ENCODE data around the gene CGN.

Gene CGN

DNA sequence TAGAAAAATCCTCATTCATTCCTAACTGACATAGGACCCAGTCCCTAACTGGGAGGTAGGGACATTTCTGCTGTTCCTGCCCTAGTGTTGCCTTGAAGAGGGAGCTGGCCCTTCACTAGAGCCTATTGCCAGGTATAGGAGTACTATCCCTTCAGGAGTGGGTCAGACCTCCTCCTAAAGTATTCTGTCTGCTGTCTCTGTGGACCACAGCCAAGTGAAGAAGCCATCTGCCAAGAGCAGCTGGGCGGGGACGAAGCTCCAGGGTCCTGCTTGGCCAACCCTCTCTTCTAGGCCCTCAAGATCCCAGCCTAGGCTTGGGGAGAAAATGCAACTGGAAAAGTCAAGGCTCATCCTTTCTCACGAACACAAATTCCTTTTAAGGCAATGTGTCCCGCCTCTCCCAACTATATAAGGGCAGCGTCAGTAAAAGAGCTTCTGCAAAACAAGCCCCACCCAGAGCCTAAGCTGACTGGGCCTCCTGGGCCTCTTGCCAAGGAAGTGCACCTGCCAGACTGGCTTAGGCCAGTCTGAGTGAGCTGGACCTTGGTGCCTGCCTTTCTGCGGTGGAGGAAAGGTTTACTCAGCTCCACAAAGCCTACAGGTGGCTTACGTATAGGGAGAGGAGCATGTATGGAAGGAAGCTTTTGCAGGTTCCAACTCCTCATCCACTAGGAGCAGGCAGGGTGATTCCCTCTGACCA, 28.3 kb downstream of the CGN start:
- H3K4me1 ChIP-seq (ENCODE audit: control insufficient read depth in 1 of 2, insufficient read depth in 2 of 2, low read length in 2 of 2): peaks cover 3 to 19% of the 10 kb centered on the region in 2 donors
- peak overlapping the region; percentile 96 for H3K27ac ChIP-seq (ENCODE audit: low read length)
- peak overlapping the region; percentile 79 to 80 for H3K4me3 ChIP-seq (ENCODE audit: low read depth in 1 of 2, low read length in 2 of 2)

DNA sequence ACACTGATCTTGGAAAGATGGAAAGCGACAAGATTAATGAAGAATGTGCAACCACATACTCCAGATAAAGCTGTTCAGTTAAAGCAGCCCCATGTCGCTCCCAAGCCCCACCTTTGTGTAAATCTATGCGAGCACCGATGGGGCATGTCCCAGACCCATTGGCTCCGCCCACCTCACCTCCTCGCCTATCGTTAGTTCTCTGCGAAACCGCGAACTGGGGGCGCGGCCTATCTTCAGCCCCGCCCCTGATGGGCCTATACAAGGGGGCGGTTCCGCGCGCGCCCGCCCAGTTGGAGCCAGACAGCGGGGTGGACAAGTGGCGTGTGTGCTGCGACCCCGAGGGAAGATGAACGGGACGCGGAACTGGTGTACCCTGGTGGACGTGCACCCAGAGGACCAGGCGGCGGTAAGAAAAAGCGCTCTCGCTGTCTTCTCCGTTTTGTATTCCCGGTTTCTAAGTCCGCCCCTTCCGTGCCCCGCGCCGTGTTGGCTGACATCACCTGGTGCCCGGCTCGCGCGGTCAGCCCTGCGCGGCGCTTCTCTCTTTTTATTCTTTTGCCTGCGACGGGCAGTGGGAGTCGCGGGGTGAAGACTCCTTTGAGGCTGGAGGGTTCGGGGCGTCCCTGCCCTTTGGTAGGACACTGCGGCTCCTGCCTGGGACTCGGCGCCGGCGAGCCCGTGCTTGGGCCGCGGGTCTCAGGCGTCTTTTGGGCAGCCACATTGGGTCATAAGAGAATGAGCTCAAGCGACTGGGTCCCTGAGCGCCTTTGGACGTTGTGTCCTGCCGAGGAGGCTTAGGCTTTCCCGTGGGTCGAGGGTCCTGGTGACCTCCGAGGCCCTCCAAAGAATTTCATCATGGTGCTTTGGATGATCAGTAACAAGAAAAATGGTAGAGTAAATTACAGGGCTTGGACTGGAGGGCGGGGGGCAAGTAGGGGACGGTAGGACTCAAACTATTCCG, 29.1 kb downstream of the CGN start, which contains the start of gene TUFT1:
TUFT1 (plus strand) TSS at position 289 of the 961 bp plus-strand sequence; CDS start at position 347, 58 bp downstream.
- peak within 1 kb of the TSS; percentile 79 to 80 for H3K4me3 ChIP-seq (ENCODE audit: low read depth in 1 of 2, low read length in 2 of 2)
- H3K36me3 ChIP-seq (ENCODE audit: control insufficient read depth in 1 of 2, insufficient read depth in 2 of 2, low read length in 2 of 2): no peaks in the 10 kb centered on the region
- no peaks in the 10 kb centered on the region for H3K27me3 ChIP-seq (ENCODE audit: low read depth, low read length)
- H3K27ac ChIP-seq (ENCODE audit: low read length): peak within 1 kb of the TSS; percentile 96
- no peaks in the 10 kb centered on the region for H3K9me3 ChIP-seq (ENCODE audit: control insufficient read depth in 1 of 2, low read length in 2 of 2)
- H3K4me1 ChIP-seq (ENCODE audit: control insufficient read depth in 1 of 2, insufficient read depth in 2 of 2, low read length in 2 of 2): peaks cover 3 to 19% of the 10 kb centered on the region in 2 donors

More for the DNA sequence above, 28.3 kb downstream of the CGN start:
- Histone ChIP-seq H3K9me3 (ENCODE audit: control insufficient read depth in 1 of 2, low read length in 2 of 2) (no peaks in the 10 kb centered on the region), H3K36me3 (ENCODE audit: control insufficient read depth in 1 of 2, insufficient read depth in 2 of 2, low read length in 2 of 2) (no peaks in the 10 kb centered on the region), H3K27me3 (ENCODE audit: low read depth, low read length) (no peaks in the 10 kb centered on the region)

DNA sequence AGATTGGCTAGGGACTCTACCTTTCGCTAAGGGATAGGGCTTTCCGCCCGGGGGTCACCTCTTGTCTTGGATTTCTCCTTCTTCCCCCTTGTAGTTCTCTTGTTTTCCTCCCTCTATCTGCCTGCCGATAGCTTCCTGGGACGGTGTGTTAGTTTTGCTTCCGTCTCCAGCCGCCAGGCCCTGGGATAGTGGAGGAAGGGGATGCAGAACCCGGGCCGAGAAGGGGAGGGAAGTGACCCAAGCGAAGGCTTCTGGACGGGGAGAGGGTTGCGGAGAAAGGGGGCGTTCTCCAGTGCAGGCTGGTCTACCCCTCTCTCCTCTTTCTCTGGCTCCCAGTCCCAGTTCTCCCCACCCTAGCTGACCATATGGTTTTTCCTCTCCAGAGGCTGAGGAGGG, 29.8 kb downstream of the CGN start:
- Histone ChIP-seq H3K4me1 (ENCODE audit: control insufficient read depth in 1 of 2, insufficient read depth in 2 of 2, low read length in 2 of 2) (peaks cover 3 to 19% of the 10 kb centered on the region in 2 donors), H3K27ac (ENCODE audit: low read length) (peak overlapping the region; percentile 96), H3K4me3 (ENCODE audit: low read depth in 1 of 2, low read length in 2 of 2) (peak overlapping the region; percentile 79 to 80), H3K9me3 (ENCODE audit: control insufficient read depth in 1 of 2, low read length in 2 of 2) (no peaks in the 10 kb centered on the region), H3K36me3 (ENCODE audit: control insufficient read depth in 1 of 2, insufficient read depth in 2 of 2, low read length in 2 of 2) (no peaks in the 10 kb centered on the region), H3K27me3 (ENCODE audit: low read depth, low read length) (no peaks in the 10 kb centered on the region)

DNA sequence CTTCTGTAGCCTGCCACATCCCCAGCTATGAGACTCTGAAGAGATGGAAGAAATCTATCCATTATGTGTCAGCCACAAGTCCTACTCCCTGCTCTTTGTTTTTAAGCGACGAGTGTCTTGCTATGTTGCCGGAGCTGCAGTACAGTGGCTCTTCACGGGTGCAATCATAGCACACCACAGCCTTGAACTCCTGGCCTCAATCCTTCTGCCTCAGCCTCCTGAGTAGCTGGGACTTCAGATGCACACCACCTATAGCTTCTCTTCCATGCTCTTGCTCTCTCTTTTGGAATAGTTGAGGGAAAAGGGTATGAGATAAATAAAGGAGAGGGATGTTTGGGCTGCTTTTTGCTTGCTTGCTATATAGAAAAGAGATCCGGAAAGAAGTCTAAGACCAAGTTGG, 30.6 kb downstream of the CGN start:
- Histone ChIP-seq H3K36me3 (ENCODE audit: control insufficient read depth in 1 of 2, insufficient read depth in 2 of 2, low read length in 2 of 2) (no peaks in the 10 kb centered on the region), H3K4me1 (ENCODE audit: control insufficient read depth in 1 of 2, insufficient read depth in 2 of 2, low read length in 2 of 2) (peaks cover 3 to 19% of the 10 kb centered on the region in 2 donors), H3K27ac (ENCODE audit: low read length) (peak overlapping the region; percentile 96), H3K27me3 (ENCODE audit: low read depth, low read length) (no peaks in the 10 kb centered on the region), H3K9me3 (ENCODE audit: control insufficient read depth in 1 of 2, low read length in 2 of 2) (no peaks in the 10 kb centered on the region), H3K4me3 (ENCODE audit: low read depth in 1 of 2, low read length in 2 of 2) (peak overlapping the region; percentile 79 to 80)

DNA sequence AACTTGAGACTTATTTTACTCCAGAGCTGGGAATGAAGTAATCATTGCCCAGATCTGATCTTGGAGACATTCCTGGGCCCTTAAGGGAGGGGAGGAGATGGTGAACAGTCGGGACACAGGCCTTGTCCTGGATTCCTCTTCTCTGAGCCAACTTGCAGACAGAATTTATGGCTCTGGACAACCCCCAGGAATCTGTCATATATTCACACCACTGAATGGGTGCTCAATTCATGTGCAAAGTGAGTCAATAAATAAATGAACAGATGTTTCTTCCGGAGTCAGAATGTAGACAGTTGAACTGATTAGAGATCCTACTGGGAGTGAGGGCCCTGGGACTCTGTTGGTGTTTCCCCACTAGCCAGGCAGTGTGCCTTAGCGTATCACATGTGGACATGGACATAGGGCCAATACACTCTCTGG, 31.5 kb downstream of the CGN start:
- no peaks in the 10 kb centered on the region for H3K36me3 ChIP-seq (ENCODE audit: control insufficient read depth in 1 of 2, insufficient read depth in 2 of 2, low read length in 2 of 2)
- no peaks in the 10 kb centered on the region for H3K9me3 ChIP-seq (ENCODE audit: control insufficient read depth in 1 of 2, low read length in 2 of 2)
- peak overlapping the region; percentile 76 for H3K27ac ChIP-seq (ENCODE audit: low read length)
- H3K4me1 ChIP-seq (ENCODE audit: control insufficient read depth in 1 of 2, insufficient read depth in 2 of 2, low read length in 2 of 2): peaks cover 12 to 28% of the 10 kb centered on the region in 2 donors
- no peak overlapping the region for H3K4me3 ChIP-seq (ENCODE audit: low read depth in 1 of 2, low read length in 2 of 2)
- H3K27me3 ChIP-seq (ENCODE audit: low read depth, low read length): no peaks in the 10 kb centered on the region

DNA sequence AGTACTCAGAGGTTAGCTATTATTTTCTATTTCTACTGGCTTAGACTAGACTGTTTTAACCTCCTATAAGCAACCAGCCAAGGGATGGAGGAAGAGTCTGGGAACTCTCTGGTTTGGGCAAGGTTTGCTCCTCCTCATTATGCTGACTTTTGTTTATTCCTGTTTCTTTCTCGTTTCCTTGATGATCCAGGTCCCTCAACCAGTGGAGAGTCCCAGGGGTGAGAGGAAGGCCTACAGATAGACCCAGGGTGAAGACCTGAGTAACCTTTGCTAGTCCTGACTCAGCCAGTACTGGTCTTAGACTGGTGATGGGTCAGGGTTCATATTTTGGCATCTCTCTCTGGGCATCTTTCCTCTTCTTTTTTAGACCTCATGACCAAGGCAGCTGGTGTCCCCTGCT, 34.4 kb downstream of the CGN start:
- no peaks in the 10 kb centered on the region for H3K36me3 ChIP-seq (ENCODE audit: control insufficient read depth in 1 of 2, insufficient read depth in 2 of 2, low read length in 2 of 2)
- no peaks in the 10 kb centered on the region for H3K27me3 ChIP-seq (ENCODE audit: low read depth, low read length)
- H3K9me3 ChIP-seq (ENCODE audit: control insufficient read depth in 1 of 2, low read length in 2 of 2): no peaks in the 10 kb centered on the region
- H3K4me3 ChIP-seq (ENCODE audit: low read depth in 1 of 2, low read length in 2 of 2): no peak overlapping the region
- H3K27ac ChIP-seq (ENCODE audit: low read length): no peak overlapping the region
- peaks cover 10 to 17% of the 10 kb centered on the region in 2 donors for H3K4me1 ChIP-seq (ENCODE audit: control insufficient read depth in 1 of 2, insufficient read depth in 2 of 2, low read length in 2 of 2)

DNA sequence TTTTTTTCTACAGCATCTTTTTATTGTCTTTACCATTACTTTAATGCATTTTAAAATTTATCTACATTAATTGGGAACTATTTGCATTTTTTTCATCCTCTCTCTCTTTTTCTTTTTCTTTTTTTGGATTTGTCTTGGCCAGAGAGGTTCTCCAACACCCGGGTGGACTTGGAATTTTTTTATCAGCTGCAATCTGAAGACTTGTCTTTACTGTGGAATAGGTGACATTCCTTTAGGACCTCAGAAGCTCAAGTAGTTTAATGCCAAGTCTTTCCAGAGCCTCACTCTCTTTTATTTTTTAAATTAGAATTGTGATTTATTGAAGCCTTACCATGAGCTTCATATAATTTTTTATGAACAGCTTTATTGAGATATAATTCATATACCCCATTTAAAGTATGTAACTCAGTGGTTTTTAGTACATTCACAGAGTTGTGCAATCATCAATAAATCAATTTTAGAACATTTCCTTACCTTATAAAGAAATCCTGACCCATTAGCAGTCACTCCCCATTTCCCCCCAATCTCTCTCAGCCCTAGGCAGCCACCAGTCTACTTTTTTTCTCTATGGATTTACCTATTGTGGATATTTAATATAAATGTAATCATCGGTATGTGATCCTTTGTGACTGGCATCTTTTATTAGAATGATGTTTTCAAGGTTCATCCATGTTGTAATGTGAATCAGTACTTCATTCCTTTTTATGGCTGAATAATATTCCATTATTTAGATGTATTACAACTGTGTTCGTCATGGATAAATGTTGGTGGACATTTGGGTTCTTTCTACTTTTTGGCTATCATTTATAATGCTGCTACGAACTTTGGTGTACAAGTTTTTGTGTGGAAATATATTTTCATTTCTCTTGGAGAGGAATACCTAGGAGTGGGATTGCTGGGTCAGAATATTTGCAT, 35.1 kb downstream of the CGN start:
- no peaks in the 10 kb centered on the region for H3K27me3 ChIP-seq (ENCODE audit: low read depth, low read length)
- H3K36me3 ChIP-seq (ENCODE audit: control insufficient read depth in 1 of 2, insufficient read depth in 2 of 2, low read length in 2 of 2): no peaks in the 10 kb centered on the region
- H3K9me3 ChIP-seq (ENCODE audit: control insufficient read depth in 1 of 2, low read length in 2 of 2): no peaks in the 10 kb centered on the region
- peaks cover 10 to 17% of the 10 kb centered on the region in 2 donors for H3K4me1 ChIP-seq (ENCODE audit: control insufficient read depth in 1 of 2, insufficient read depth in 2 of 2, low read length in 2 of 2)
- no peak overlapping the region for H3K4me3 ChIP-seq (ENCODE audit: low read depth in 1 of 2, low read length in 2 of 2)
- peak overlapping the region; percentile 71 for H3K27ac ChIP-seq (ENCODE audit: low read length)

DNA sequence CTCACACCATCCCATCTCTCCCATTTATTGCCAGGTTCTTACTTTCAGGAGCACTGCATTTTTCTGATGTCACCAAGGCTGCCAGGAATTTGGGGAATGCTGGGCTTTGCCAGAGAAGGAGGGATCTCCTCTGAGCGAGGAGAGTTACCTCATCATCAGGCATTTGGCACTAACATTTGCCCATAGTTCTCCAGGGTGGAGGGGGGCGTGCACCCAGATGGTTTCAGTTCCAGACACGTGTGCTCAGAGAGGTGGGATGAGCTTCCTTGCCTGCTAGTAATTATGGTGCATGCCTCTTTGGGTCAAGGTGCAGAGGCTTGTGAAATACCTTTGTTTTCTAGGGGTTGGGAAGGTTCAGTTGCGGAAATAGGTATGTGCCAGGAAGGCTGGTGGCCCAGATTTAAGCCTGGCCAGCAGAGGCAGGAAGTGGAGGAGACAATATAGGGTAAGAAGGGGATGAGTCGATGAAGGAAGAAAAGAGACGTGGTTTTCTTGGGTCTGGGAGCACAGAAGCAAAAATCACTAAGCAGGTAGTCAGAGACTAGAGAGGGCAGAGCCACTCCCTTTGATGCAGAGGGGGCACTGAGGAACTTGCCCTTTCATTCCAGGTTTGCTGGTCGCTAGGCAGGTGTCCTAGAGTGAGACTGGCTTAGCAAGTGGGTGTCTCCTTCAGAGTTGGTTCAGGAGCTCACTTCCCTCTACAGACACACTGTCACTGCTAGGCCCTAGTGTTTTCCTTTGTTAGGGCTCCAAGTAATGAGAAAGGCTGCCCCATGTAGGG, 36.1 kb downstream of the CGN start:
- peaks cover 10 to 12% of the 10 kb centered on the region in 2 donors for H3K4me1 ChIP-seq (ENCODE audit: control insufficient read depth in 1 of 2, insufficient read depth in 2 of 2, low read length in 2 of 2)
- no peak overlapping the region for H3K4me3 ChIP-seq (ENCODE audit: low read depth in 1 of 2, low read length in 2 of 2)
- no peaks in the 10 kb centered on the region for H3K27me3 ChIP-seq (ENCODE audit: low read depth, low read length)
- no peaks in the 10 kb centered on the region for H3K9me3 ChIP-seq (ENCODE audit: control insufficient read depth in 1 of 2, low read length in 2 of 2)
- H3K27ac ChIP-seq (ENCODE audit: low read length): peak overlapping the region; percentile 76
- H3K36me3 ChIP-seq (ENCODE audit: control insufficient read depth in 1 of 2, insufficient read depth in 2 of 2, low read length in 2 of 2): no peaks in the 10 kb centered on the region

DNA sequence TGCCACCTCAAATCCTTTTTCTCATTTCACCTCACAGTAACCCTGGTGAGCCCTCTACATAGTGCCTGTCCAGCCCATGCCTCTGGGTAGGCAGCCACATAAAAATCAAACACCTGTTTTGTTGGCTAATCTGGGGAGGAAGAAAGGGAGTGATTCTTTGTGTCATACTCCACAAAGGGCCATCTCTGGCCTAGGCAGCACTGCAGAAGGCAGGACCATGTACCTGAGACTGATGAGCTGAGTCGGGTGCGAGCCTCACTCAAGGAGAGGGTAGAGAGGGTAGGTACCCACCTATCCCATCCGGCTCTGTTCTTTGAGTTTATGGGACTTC, 36.7 kb downstream of the CGN start:
- Histone ChIP-seq H3K4me3 (ENCODE audit: low read depth in 1 of 2, low read length in 2 of 2) (no peak overlapping the region), H3K36me3 (ENCODE audit: control insufficient read depth in 1 of 2, insufficient read depth in 2 of 2, low read length in 2 of 2) (no peaks in the 10 kb centered on the region), H3K27ac (ENCODE audit: low read length) (peak overlapping the region; percentile 76), H3K4me1 (ENCODE audit: control insufficient read depth in 1 of 2, insufficient read depth in 2 of 2, low read length in 2 of 2) (peaks cover 9 to 10% of the 10 kb centered on the region in 2 donors), H3K27me3 (ENCODE audit: low read depth, low read length) (no peaks in the 10 kb centered on the region), H3K9me3 (ENCODE audit: control insufficient read depth in 1 of 2, low read length in 2 of 2) (no peaks in the 10 kb centered on the region)

DNA sequence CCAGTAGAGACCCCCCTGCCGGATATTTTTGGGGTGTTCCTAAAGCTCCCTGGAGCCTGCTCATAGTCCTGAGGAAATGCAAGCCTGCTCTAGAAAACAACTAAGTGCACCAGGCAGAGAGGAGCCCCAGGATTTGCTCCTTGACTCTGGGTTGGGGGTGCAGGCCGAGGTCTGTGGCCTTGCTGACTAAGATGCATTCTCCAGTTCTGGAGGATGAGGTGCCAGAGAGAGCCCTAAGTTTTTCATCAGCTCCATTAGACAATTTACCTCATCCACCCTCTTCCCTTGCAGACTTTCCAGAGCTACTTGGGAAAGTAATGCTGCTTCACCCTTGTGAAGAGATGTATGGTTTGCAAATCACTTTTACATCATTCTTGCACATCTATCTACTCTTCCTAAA, 38.0 kb downstream of the CGN start:
- H3K4me1 ChIP-seq (ENCODE audit: control insufficient read depth in 1 of 2, insufficient read depth in 2 of 2, low read length in 2 of 2): peaks cover 9 to 10% of the 10 kb centered on the region in 2 donors
- no peaks in the 10 kb centered on the region for H3K27me3 ChIP-seq (ENCODE audit: low read depth, low read length)
- H3K36me3 ChIP-seq (ENCODE audit: control insufficient read depth in 1 of 2, insufficient read depth in 2 of 2, low read length in 2 of 2): no peaks in the 10 kb centered on the region
- H3K9me3 ChIP-seq (ENCODE audit: control insufficient read depth in 1 of 2, low read length in 2 of 2): no peaks in the 10 kb centered on the region
- H3K27ac ChIP-seq (ENCODE audit: low read length): no peak overlapping the region
- H3K4me3 ChIP-seq (ENCODE audit: low read depth in 1 of 2, low read length in 2 of 2): no peak overlapping the region

Data from muscle layer of duodenum (tissue), 2 donors.